ENCODE measurements around the gene ZNF211. TPM values are rescaled to one million over a fixed set of nuclear protein-coding genes. Genes with fewer than 3 reads are reported as not detected.

Gene ZNF211
- total RNA-seq, result 10.0 TPM
- long read RNA-seq, transcript ZNF211-203 (5 exons, 2,577 nt), result major isoform, 6 of 14 reads
- long read RNA-seq, partial matches to known transcripts, result 0 of 14 reads
- long read RNA-seq, other reads (novel, unspliced or antisense), result 6 of 14 reads

DNA sequence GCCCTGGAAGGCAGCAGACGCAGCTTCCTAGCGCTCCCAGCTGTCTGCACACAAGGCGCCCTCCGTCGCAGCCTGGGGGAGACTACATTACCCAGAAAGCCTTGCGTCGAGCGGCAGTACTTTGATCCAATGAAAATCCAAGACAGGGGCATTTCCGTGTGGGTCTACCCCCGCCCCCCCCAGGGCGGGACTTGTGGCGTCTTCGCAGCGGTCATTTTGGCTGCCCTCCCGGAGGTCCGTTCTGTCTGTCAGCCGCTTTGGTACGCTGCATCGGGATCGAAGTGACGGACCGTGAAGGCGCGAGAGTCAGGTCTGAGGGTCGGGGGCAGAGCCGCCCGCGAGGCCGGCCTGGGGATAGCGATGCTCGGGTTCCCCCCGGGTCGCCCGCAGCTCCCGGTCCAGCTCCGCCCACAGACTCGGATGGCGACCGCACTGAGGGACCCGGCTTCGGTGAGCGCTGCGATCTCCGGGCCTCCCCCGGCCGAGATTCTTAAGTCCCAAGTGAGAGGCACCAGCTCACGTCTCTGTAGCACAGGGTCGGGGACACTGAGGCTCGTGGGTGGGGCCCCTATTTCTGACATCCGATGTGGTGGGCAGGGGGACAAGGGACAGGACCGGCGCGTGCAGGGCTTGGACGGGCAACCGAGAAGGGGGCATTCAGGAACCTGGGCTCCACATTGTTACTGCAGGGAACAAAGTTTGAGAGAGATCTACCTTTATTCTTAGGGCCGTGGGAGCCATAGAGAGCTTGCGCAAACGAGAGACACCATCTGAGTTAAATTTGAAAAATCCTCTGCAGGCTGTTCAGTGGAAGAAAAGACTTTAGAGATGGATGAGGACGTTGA, at the start of gene ZNF211:
ZNF211 (plus strand) TSS at position 182 of the 845 bp plus-strand sequence; CDS start at position 361, 179 bp downstream.
- TF ChIP-seq CTCF (IDR thresholded peaks at IDR 0.05; ENCODE audit: borderline replicate concordance), result peak; percentile 15
- H3K4me3 ChIP-seq, result peak within 1 kb of the TSS; percentile 88
- H3K27me3 ChIP-seq (ENCODE audit: low read depth), result no peaks in the 10 kb centered on the region
- H3K9me3 ChIP-seq (replicated peaks), result peaks cover 46% of the 10 kb centered on the region
- H3K4me1 ChIP-seq, result peaks cover 25% of the 10 kb centered on the region
- peak within 1 kb of the TSS; percentile 86 for H3K27ac ChIP-seq (replicated peaks)
- intact Hi-C loops (cut with micrococcal nuclease), result no loop called here
- peak; percentile 94 for DNase-seq
- peaks cover 55% of the 10 kb centered on the region for H3K36me3 ChIP-seq

- DNase-seq, result peak; percentile 92
- peaks cover 23% of the 10 kb centered on the region for H3K4me1 ChIP-seq
- intact Hi-C loops (cut with micrococcal nuclease), result no loop called here
- H3K4me3 ChIP-seq, result peak within 1 kb of the TSS; percentile 88
- H3K27me3 ChIP-seq (ENCODE audit: low read depth), result no peaks in the 10 kb centered on the region
- peak within 1 kb of the TSS; percentile 82 for H3K27ac ChIP-seq (replicated peaks)
- peak; percentile 16 for TF ChIP-seq CTCF (IDR thresholded peaks at IDR 0.05; ENCODE audit: borderline replicate concordance)
- H3K9me3 ChIP-seq (replicated peaks), result peaks cover 35% of the 10 kb centered on the region
- peaks cover 34% of the 10 kb centered on the region for H3K36me3 ChIP-seq
Measured at GRCh38 chr19:57583521-57584416, 49.2 kb upstream of the ZNF211 start, which contains the start of gene ZIK1. Gene ZIK1, plus strand, starts transcription at chr19:57584145. Its CDS starts 212 bp downstream, at chr19:57584357.

GRCh38 chr19:57587529-57587928, 45.4 kb upstream of the ZNF211 start:
- H3K9me3 ChIP-seq (replicated peaks), result peaks cover 73% of the 10 kb centered on the region
- no peak for DNase-seq
- no peak overlapping the region for H3K27ac ChIP-seq (replicated peaks)
- H3K36me3 ChIP-seq, result peaks cover 71% of the 10 kb centered on the region
- H3K4me1 ChIP-seq, result peaks cover 18% of the 10 kb centered on the region
- no peak for TF ChIP-seq CTCF (IDR thresholded peaks at IDR 0.05; ENCODE audit: borderline replicate concordance)
- no peaks in the 10 kb centered on the region for H3K27me3 ChIP-seq (ENCODE audit: low read depth)
- H3K4me3 ChIP-seq, result no peak overlapping the region
- intact Hi-C loops (cut with micrococcal nuclease), result no loop called here

DNA sequence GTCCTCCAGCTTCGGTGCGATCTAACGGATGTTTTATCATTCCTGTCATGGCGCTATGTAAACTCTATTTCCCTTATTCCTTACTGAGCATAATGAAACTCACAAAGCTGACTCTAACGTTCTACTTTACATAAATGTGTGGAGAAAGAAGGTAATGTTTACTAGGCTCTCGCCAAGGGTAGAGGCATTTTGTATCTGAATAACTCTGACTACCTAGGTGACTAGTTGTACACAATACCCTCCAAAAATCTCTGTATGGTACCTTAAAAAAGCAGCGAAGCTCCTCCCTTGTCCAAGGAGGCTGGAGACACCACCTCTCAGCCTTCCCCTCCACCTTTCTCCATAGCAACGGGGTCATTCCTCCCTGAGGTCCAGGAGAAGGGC, 33.6 kb upstream of the ZNF211 start:
- H3K36me3 ChIP-seq, result peaks cover 29% of the 10 kb centered on the region
- intact Hi-C loops (cut with micrococcal nuclease), result no loop called here

More for the DNA sequence above, 33.6 kb upstream of the ZNF211 start:
- H3K9me3 ChIP-seq (replicated peaks), result peaks cover 39% of the 10 kb centered on the region
- H3K4me1 ChIP-seq, result peaks cover 23% of the 10 kb centered on the region
- no peaks in the 10 kb centered on the region for H3K27me3 ChIP-seq (ENCODE audit: low read depth)
- TF ChIP-seq CTCF (IDR thresholded peaks at IDR 0.05; ENCODE audit: borderline replicate concordance), result no peak
- DNase-seq, result no peak
- peak overlapping the region; percentile 87 for H3K4me3 ChIP-seq
- H3K27ac ChIP-seq (replicated peaks), result peak overlapping the region; percentile 78
